Neural progenitor cell (in vitro differentiated cells): ENCODE results near the gene C17orf100.

Source experiments
- EZH2 ChIP-seq: fragments of 200-600 bp; sonication (generic); IDR thresholded peaks from 2 replicates; pipeline ENCODE4 v1.6.1; 2017; ENCODE audit warnings: antibody characterized with exemption, mild to moderate bottlenecking, moderate library complexity
- TF ChIP-seq, protein P1 (sequence below): fragments of 200-600 bp; sonication (generic); IDR thresholded peaks from 2 replicates; pipeline ENCODE4 v1.5.1; 2017; ENCODE audit warnings: antibody characterized with exemption, mild to moderate bottlenecking

DNA sequence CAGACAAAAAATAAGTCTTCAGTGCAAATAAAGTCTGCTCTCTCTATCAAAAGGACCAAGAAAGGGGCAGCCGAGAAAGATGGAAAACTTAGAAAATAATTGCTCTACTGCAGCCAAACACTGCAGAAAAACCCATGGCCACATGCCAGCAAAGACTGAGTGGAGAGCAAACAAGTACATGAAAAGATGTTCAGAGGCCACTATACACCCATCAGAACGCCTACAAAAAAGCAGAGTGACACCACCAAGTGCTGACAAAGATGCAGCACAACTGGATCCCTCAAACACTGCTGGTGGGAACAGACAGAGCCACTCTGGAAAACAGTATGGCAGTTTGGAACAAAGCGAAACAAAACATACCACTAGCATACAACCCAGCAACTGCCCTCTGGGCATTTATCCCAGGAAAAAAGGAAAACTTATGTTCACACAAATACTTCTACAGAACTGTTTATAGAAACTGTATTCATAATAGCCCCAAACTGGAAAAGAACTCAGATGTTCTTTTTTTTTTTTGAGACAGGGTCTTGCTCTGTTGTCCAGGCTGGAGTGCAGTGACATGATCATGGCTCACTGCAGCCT is 47.7 kb upstream of the C17orf100 start:
- TF ChIP-seq, protein P1, sequence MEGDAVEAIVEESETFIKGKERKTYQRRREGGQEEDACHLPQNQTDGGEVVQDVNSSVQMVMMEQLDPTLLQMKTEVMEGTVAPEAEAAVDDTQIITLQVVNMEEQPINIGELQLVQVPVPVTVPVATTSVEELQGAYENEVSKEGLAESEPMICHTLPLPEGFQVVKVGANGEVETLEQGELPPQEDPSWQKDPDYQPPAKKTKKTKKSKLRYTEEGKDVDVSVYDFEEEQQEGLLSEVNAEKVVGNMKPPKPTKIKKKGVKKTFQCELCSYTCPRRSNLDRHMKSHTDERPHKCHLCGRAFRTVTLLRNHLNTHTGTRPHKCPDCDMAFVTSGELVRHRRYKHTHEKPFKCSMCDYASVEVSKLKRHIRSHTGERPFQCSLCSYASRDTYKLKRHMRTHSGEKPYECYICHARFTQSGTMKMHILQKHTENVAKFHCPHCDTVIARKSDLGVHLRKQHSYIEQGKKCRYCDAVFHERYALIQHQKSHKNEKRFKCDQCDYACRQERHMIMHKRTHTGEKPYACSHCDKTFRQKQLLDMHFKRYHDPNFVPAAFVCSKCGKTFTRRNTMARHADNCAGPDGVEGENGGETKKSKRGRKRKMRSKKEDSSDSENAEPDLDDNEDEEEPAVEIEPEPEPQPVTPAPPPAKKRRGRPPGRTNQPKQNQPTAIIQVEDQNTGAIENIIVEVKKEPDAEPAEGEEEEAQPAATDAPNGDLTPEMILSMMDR = no peak
- no peak for TF ChIP-seq EZH2
